HL-60/S4 treated with retinoic acid at 250 ng/mL for 4 days and 3 days (cell line): ENCODE data around the gene CADM1.

Experiments
- in situ Hi-C: fragments of 300-500 bp; cut with MboI; formaldehyde crosslinking; loops from 2 replicates; pipeline ENCODE4 v1.7.0; 2022; ENCODE audit warnings: low sequenced_read_pairs

The CADM1 gene

DNA sequence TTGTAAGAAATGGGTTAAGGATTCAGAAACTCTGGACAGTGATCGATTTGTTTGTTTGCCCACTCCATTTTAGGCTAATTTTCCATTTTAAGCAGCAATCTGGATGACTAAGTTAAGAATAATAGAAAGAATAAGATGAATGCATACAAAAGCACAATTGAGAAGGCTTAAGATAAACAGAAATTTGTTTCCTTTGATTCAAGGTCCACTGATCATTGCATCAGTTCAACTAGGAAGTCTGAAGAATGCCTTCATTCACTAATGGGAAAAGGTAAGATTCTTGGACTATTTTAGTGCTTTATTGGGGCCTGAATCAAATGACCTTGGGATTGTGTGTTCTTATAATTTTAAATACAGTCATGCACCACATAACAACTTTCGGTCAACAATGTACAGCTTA, 140.8 kb downstream of the CADM1 start:
- in situ Hi-C loops: no loop called here

GRCh38 chr11:115362997-115363396, 141.2 kb downstream of the CADM1 start:
- in situ Hi-C loops: no loop called here

DNA sequence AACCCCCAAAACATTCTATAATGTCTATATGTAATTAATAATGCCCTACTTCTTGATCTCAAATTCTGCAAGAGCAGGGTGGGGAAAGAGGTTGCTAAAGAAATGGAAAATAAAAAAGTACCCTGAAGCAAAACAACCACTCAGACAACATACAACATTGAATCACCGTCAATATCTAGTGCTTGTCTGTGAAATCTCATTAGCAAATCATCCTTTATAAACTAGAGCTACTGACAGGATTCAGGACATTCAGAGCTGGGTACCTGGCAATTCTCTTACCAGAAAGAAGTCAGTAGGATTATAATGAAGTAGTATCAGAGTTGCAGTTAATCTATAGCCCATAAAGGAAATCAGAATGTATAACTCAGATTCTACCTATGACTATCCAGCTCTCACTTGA, 143.2 kb downstream of the CADM1 start:
- in situ Hi-C loops: no loop called here

GRCh38 chr11:115360186-115360824, 143.9 kb downstream of the CADM1 start:
- in situ Hi-C loops: no loop called here

GRCh38 chr11:115357066-115357465, 147.1 kb downstream of the CADM1 start:
- in situ Hi-C loops: no loop called here

DNA sequence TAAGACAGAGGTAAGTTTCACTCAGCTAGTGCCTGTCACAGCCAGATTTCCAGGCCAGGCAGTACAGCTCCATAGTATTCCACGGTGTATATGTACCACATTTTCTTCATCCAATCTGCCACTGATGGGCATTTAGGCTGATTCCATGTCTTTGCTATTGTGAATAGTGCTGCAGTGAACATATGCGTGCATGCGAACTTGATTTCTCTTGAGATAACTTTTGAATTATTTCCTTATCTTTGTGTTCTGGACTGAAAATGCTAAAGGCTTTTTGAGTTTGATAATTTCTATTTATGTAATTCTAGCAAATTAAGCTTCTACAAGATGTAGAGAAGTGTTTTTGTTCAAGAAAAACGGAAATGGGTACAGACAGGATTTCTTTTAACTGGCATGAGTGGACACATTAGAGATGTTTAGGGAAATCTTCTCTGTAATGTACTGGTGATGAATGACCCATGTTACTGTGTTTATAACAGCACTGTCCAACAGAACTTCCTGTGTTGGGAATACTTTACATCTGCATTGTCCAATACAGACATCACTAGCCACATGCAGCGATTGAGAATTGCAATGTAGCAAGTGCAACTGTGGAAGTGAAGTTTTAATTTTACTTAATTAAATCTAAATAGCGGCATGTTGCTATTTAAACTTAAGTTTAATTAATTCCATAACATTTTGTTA, 151.3 kb downstream of the CADM1 start:
- in situ Hi-C loops: no loop called here

- in situ Hi-C loops: loop anchor here (25.0 kb wide), 3 partner anchors 363 to 738 kb away; no protein-coding TSS in a partner anchor
Observed at GRCh38 chr11:115349335-115350017, 154.7 kb downstream of the CADM1 start.

- in situ Hi-C loops: loop anchor here (25.0 kb wide), 3 partner anchors 364 to 739 kb away; no protein-coding TSS in a partner anchor
Observed at GRCh38 chr11:115348416-115348815, 155.8 kb downstream of the CADM1 start.

DNA sequence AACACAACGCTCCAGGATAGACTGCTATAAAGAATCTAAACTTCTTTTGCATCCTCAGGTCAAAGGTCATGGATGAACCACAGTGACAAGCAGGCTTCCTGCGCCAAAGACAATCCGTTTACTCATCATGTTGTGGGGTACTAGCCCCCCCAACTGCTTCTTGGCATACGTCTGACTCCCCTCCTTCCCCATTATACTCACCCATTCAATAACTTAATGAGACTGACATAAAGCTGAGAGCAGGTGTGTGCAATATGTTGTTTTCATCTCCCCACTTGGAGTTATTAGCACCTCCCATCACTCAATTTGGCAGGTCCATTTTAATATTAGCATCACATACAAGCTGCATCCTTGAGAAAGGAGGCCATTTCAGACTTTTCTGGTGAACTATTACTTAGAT, 157.1 kb downstream of the CADM1 start:
- in situ Hi-C loops: loop anchor here (25.0 kb wide), 3 partner anchors 365 to 740 kb away; no protein-coding TSS in a partner anchor

GRCh38 chr11:115345840-115346239, 158.4 kb downstream of the CADM1 start:
- in situ Hi-C loops: loop anchor here (25.0 kb wide), 3 partner anchors 366 to 741 kb away; no protein-coding TSS in a partner anchor

DNA sequence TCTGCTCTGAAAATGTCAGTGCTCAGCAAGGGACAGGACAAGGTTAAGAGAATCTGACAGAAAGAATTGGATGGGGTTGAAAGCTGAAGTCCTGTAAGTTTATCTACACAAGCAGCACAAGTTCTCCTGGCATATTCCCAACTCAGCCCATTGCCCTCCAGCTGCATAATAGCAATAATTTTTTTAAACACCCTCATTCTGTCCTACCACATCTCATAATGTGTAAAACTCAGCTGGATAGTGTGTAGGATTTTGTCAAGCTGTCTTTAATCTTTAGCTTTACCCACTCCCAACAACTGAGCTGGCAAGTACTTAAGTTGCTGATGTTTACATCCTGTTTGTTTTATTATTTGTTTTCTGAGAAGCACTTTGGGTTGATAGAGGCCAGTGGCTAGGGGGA, 158.9 kb downstream of the CADM1 start:
- in situ Hi-C loops: loop anchor here (25.0 kb wide), 3 partner anchors 367 to 742 kb away; no protein-coding TSS in a partner anchor

DNA sequence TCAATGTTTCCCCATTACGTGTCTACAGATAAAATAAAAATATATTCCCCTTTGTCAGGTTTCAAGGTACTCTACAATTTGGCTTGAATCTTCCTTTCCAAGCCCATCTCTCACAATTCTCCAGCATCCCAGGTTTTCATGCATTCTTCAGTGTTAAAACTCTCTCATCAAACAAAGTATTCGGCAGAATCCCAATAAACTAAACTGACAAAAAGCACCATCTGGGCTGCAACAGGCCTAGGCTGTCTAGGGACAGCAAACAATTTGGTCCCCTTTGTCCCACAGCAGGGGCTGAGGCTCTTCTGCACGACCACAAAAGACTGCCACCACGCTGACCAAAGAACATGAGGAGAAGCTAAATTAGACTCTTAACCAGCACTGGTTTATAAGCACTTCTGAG, 159.4 kb downstream of the CADM1 start:
- in situ Hi-C loops: loop anchor here (25.0 kb wide), 3 partner anchors 367 to 742 kb away; no protein-coding TSS in a partner anchor

DNA sequence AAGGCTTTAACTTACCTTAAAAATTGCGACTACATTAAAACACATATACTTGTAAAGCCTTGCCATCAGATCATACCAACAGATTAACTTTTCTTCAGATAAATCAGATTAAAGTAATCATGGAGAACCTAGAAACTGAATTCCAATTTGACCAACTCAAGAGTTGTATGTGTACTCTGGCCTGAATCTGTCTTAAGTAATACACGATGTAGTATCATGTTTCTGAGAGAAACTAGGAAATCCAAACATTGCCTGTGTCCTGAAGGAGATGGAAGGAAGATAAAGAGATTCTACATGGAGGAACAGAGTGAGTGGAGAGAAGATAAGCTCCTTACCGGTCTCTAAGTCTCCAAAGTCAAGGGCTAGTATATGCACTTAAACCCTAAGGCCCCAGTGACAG, 162.1 kb downstream of the CADM1 start:
- in situ Hi-C loops: loop anchor here (25.0 kb wide), 3 partner anchors 370 to 745 kb away; no protein-coding TSS in a partner anchor

DNA sequence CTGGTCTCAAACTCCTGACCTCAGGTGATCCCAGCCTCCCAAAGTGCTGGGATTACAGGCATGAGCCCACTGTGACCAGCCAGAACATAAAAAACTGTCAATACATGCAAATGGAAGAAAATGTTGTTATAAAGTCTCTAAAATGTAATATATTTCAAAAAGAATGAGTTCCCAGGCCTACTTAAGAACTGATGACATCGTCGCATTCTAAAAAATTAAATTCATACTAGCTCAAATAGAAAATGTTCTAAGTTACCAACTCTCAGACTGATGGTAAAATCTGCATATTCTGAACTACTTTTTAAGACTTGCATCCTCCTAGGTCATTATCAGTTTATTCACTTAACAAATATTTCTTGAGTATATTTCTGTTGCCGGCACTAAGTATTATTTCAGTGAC, 163.3 kb downstream of the CADM1 start:
- in situ Hi-C loops: loop anchor here (25.0 kb wide), 3 partner anchors 371 to 746 kb away; no protein-coding TSS in a partner anchor

GRCh38 chr11:115338476-115338875, 165.7 kb downstream of the CADM1 start:
- in situ Hi-C loops: loop anchor here (25.0 kb wide), 3 partner anchors 374 to 749 kb away; no protein-coding TSS in a partner anchor

DNA sequence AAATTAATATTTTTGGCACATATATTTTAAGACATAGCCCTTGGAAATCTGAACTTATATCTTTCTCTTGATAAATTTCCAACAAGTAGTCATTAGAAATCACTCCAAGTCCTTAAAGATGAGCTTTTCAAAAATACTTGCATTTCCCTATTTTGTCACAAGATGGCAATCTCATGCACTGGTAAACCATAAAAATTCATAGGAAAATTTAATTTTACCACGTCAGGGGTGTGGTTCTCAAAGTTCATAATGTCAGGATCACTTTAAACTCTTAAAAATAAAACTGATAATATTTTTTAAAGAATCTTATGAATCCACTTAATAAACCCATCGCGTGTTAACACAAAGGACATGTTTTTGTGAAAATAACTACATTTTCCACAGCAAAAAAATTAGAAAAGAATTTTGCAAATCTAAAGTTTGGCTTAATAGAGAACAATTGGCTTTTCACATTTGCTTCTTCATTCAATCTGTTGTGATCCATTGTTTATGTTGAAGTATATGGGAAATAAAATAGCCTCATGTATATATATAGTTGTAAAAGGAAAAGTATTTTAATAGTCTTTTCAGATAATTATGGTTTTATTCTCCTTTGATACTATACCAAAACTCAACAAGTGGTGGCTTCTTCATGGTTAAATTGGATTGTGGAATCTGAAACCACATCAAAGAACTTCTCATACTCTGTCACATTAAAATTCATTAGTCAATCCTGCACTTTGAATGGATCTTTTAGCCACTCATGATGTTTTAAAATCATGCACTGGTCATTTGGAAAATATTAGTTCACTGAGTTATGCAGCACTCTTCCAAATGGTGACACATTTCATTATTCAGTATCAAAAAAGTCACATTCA, 169.1 kb downstream of the CADM1 start:
- in situ Hi-C loops: loop anchor here (25.0 kb wide), 3 partner anchors 377 to 752 kb away; no protein-coding TSS in a partner anchor

GRCh38 chr11:115333949-115334348, 170.3 kb downstream of the CADM1 start:
- in situ Hi-C loops: loop anchor here (25.0 kb wide), 3 partner anchors 378 to 753 kb away; no protein-coding TSS in a partner anchor

DNA sequence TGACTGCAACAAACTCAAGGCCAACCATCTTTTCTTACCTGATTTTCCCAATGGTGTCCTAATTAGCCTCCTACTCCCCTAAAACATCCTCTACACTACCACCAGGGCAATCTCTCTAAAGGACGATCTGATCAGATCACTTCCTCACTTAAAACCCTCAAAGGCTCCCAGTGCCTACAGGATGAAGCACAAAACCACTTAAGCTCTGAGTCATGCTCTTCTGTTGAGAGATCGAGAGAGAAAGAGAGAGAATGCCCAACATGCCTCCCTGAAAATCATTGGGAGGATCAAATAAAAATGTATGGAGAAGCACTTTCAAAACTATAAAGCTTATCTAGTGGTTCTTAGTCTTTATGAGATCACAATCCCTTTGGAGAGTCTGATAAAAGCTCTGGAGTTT, 171.1 kb downstream of the CADM1 start:
- in situ Hi-C loops: loop anchor here (25.0 kb wide), 3 partner anchors 379 to 754 kb away; no protein-coding TSS in a partner anchor

GRCh38 chr11:115330684-115331482, 173.3 kb downstream of the CADM1 start:
- in situ Hi-C loops: loop anchor here (25.0 kb wide), 3 partner anchors 381 to 756 kb away; no protein-coding TSS in a partner anchor
